ENCODE results near the gene MYO9A. TPM values are rescaled to one million over a fixed set of nuclear protein-coding genes. Genes with fewer than 3 reads are reported as not detected.

Gene MYO9A
- total RNA-seq, 5 donors from 2014 or later (not counting 1 experiment from before 2014, with no cell fraction given) = 35.8 to 39.1 (median 38.2) TPM

- POLR2A ChIA-PET = no interaction called here
- Histone ChIP-seq H3K4me1 (ENCODE audit: control insufficient read depth in 1 of 2, extremely low read depth in 1 of 2, insufficient read depth in 2 of 2, low read length in 2 of 2) (no peaks in the 10 kb centered on the region), H3K27ac (ENCODE audit: low read length) (no peak overlapping the region), H3K9me3 (no peaks in the 10 kb centered on the region), H3K36me3 (ENCODE audit: control insufficient read depth in 2 of 2, extremely low read depth in 1 of 2, insufficient read depth in 1 of 2, low read length in 1 of 2) (peaks cover 3 to 20% of the 10 kb centered on the region in 2 donors), H3K4me3 (ENCODE audit: control insufficient read depth in 1 of 2, extremely low read depth in 1 of 2, low read length in 1 of 2) (no peak overlapping the region), H3K27me3 (replicated peaks in 1 of 2; ENCODE audit: control insufficient read depth in 2 of 2, extremely low read depth in 1 of 2, insufficient read depth in 2 of 2, low read length in 1 of 2) (no peaks in the 10 kb centered on the region)
- no peak overlapping the region for H3K27ac Mint-ChIP-seq
- H3K4me3 Mint-ChIP-seq = no peak overlapping the region
- H3K9me3 Mint-ChIP-seq = peaks cover 4 to 57% (median 38%) of the 10 kb centered on the region in 3 donors
- no peaks in the 10 kb centered on the region for H3K27me3 Mint-ChIP-seq
- WGBS (ENCODE audit: insufficient coverage) = 71% methylated on average over 1 of the region's 3 CpGs
- CTCF ChIA-PET = no interaction called here
- peaks cover 74% of the 10 kb centered on the region for H3K36me3 Mint-ChIP-seq
- ATAC-seq (replicated peaks in 1 of 4) (no peak), DNase-seq (no peak)
- H3K4me1 Mint-ChIP-seq = no peaks in the 10 kb centered on the region
These were observed 294.9 kb downstream of the MYO9A start for GRCh38 chr15:71822890-71823630.

- no peak overlapping the region for H3K27ac ChIP-seq (ENCODE audit: low read length)
- no peak overlapping the region for H3K4me3 Mint-ChIP-seq
- CTCF ChIA-PET = no interaction called here
- ATAC-seq (replicated peaks in 1 of 4) = no peak
- no peaks in the 10 kb centered on the region for H3K4me1 Mint-ChIP-seq
- peaks cover 0 to 7% of the 10 kb centered on the region in 2 donors for H3K36me3 ChIP-seq (ENCODE audit: control insufficient read depth in 2 of 2, extremely low read depth in 1 of 2, insufficient read depth in 1 of 2, low read length in 1 of 2)
- H3K4me1 ChIP-seq (ENCODE audit: control insufficient read depth in 1 of 2, extremely low read depth in 1 of 2, insufficient read depth in 2 of 2, low read length in 2 of 2) = no peaks in the 10 kb centered on the region
- POLR2A ChIA-PET = no interaction called here
- H3K27me3 Mint-ChIP-seq = no peaks in the 10 kb centered on the region
- no peak overlapping the region for H3K4me3 ChIP-seq (ENCODE audit: control insufficient read depth in 1 of 2, extremely low read depth in 1 of 2, low read length in 1 of 2)
- peaks cover 59% of the 10 kb centered on the region for H3K36me3 Mint-ChIP-seq
- no peaks in the 10 kb centered on the region for H3K9me3 ChIP-seq
- H3K27ac Mint-ChIP-seq = no peak overlapping the region
- H3K9me3 Mint-ChIP-seq = peaks cover 4 to 56% (median 39%) of the 10 kb centered on the region in 3 donors
- 100% methylated on average over 2 of the region's 5 CpGs for WGBS (ENCODE audit: insufficient coverage)
- H3K27me3 ChIP-seq (replicated peaks in 1 of 2; ENCODE audit: control insufficient read depth in 2 of 2, extremely low read depth in 1 of 2, insufficient read depth in 2 of 2, low read length in 1 of 2) = no peaks in the 10 kb centered on the region
- DNase-seq = no peak
These were observed 296.3 kb downstream of the MYO9A start for GRCh38 chr15:71821547-71822129.

DNA sequence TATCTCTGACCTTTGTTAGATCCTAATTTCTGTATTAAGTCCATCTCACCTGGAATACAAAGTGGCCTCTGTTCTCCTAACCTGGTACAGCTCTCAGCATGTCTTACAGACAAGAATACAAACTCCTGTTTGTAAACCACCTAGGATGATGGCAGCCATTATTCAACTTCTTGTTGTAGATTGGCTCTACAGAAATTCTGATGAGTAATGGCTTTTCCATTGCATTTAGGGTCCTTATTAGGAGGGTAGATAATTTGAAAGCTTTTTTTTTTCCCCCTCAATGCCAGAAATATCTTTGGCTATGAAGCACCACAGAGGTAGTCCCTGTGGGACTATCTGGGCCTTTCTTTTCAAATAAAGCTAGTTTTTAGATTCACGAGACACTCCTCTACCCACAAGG, 297.8 kb downstream of the MYO9A start:
- CTCF ChIA-PET = no interaction called here
- no CpG with 5 or more reads among the region's 1 CpG for WGBS (ENCODE audit: insufficient coverage)
- H3K36me3 Mint-ChIP-seq = peaks cover 44% of the 10 kb centered on the region
- Histone ChIP-seq H3K4me1 (ENCODE audit: control insufficient read depth in 1 of 2, extremely low read depth in 1 of 2, insufficient read depth in 2 of 2, low read length in 2 of 2) (no peaks in the 10 kb centered on the region), H3K27me3 (replicated peaks in 1 of 2; ENCODE audit: control insufficient read depth in 2 of 2, extremely low read depth in 1 of 2, insufficient read depth in 2 of 2, low read length in 1 of 2) (no peaks in the 10 kb centered on the region), H3K27ac (ENCODE audit: low read length) (no peak overlapping the region), H3K36me3 (ENCODE audit: control insufficient read depth in 2 of 2, extremely low read depth in 1 of 2, insufficient read depth in 1 of 2, low read length in 1 of 2) (no peaks in the 10 kb centered on the region), H3K4me3 (ENCODE audit: control insufficient read depth in 1 of 2, extremely low read depth in 1 of 2, low read length in 1 of 2) (no peak overlapping the region), H3K9me3 (no peaks in the 10 kb centered on the region)
- no peak overlapping the region for H3K27ac Mint-ChIP-seq
- ATAC-seq (replicated peaks in 1 of 4) (no peak), DNase-seq (no peak)
- POLR2A ChIA-PET = no interaction called here
- peaks cover 4 to 54% (median 38%) of the 10 kb centered on the region in 3 donors for H3K9me3 Mint-ChIP-seq
- H3K4me3 Mint-ChIP-seq = no peak overlapping the region
- no peaks in the 10 kb centered on the region for H3K27me3 Mint-ChIP-seq
- no peaks in the 10 kb centered on the region for H3K4me1 Mint-ChIP-seq

- no peak overlapping the region for H3K27ac Mint-ChIP-seq
- ATAC-seq (replicated peaks in 1 of 4) (no peak), DNase-seq (no peak)
These were observed 300.6 kb downstream of the MYO9A start for GRCh38 chr15:71817351-71817750.

DNA sequence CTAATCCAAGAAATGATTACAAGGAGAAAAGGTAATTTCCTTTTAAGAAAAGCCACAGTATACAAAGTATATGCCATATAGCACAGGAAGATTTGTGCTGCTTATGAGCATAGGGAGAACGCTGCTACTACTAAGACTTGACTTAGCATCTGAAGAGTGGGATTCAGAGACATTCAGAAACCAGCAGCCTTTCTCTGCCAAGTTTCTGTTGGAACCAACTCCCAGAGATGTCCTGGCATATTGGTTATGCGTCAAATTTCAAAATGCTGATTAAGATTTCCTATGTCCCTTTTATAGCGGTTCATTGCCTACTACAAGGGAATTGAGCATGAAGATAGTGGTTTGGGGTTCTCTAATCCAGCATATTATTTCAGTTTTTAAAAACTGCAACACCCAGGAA, 302.6 kb downstream of the MYO9A start:
- H3K27ac ChIP-seq (ENCODE audit: low read length) = no peak overlapping the region
- H3K27me3 ChIP-seq (replicated peaks in 1 of 2; ENCODE audit: control insufficient read depth in 2 of 2, extremely low read depth in 1 of 2, insufficient read depth in 2 of 2, low read length in 1 of 2) = peaks cover 0 to 4% of the 10 kb centered on the region in 2 experiments
- DNase-seq (no peak), ATAC-seq (replicated peaks in 1 of 4) (no peak)
- Mint-ChIP-seq H3K27ac (no peak overlapping the region), H3K4me1 (no peaks in the 10 kb centered on the region), H3K9me3 (peaks cover 4 to 17% (median 8%) of the 10 kb centered on the region in 3 donors), H3K27me3 (no peaks in the 10 kb centered on the region), H3K4me3 (no peak overlapping the region), H3K36me3 (peaks cover 8% of the 10 kb centered on the region)
- no peaks in the 10 kb centered on the region for H3K4me1 ChIP-seq (ENCODE audit: control insufficient read depth in 1 of 2, extremely low read depth in 1 of 2, insufficient read depth in 2 of 2, low read length in 2 of 2)
- POLR2A ChIA-PET = no interaction called here
- no peaks in the 10 kb centered on the region for H3K9me3 ChIP-seq
- no peak overlapping the region for H3K4me3 ChIP-seq (ENCODE audit: control insufficient read depth in 1 of 2, extremely low read depth in 1 of 2, low read length in 1 of 2)
- H3K36me3 ChIP-seq (ENCODE audit: control insufficient read depth in 2 of 2, extremely low read depth in 1 of 2, insufficient read depth in 1 of 2, low read length in 1 of 2) = no peaks in the 10 kb centered on the region
- CTCF ChIA-PET = no interaction called here
- no CpG with 5 or more reads among the region's 3 CpGs for WGBS (ENCODE audit: insufficient coverage)

More at GRCh38 chr15:71817351-71817750, 300.6 kb downstream of the MYO9A start:
- H3K4me3 ChIP-seq (ENCODE audit: control insufficient read depth in 1 of 2, extremely low read depth in 1 of 2, low read length in 1 of 2) = no peak overlapping the region
- no peaks in the 10 kb centered on the region for H3K36me3 ChIP-seq (ENCODE audit: control insufficient read depth in 2 of 2, extremely low read depth in 1 of 2, insufficient read depth in 1 of 2, low read length in 1 of 2)
- peaks cover 19% of the 10 kb centered on the region for H3K36me3 Mint-ChIP-seq
- 93% methylated on average over 2 of the region's 13 CpGs for WGBS (ENCODE audit: insufficient coverage)
- ChIA-PET POLR2A (no interaction called here), CTCF (no interaction called here)
- no peaks in the 10 kb centered on the region for H3K4me1 Mint-ChIP-seq
- no peak overlapping the region for H3K27ac ChIP-seq (ENCODE audit: low read length)
- no peaks in the 10 kb centered on the region for H3K9me3 ChIP-seq
- no peaks in the 10 kb centered on the region for H3K27me3 ChIP-seq (replicated peaks in 1 of 2; ENCODE audit: control insufficient read depth in 2 of 2, extremely low read depth in 1 of 2, insufficient read depth in 2 of 2, low read length in 1 of 2)
- peaks cover 4 to 34% (median 25%) of the 10 kb centered on the region in 3 donors for H3K9me3 Mint-ChIP-seq
- H3K27me3 Mint-ChIP-seq = no peaks in the 10 kb centered on the region
- H3K4me1 ChIP-seq (ENCODE audit: control insufficient read depth in 1 of 2, extremely low read depth in 1 of 2, insufficient read depth in 2 of 2, low read length in 2 of 2) = no peaks in the 10 kb centered on the region
- H3K4me3 Mint-ChIP-seq = no peak overlapping the region

DNA sequence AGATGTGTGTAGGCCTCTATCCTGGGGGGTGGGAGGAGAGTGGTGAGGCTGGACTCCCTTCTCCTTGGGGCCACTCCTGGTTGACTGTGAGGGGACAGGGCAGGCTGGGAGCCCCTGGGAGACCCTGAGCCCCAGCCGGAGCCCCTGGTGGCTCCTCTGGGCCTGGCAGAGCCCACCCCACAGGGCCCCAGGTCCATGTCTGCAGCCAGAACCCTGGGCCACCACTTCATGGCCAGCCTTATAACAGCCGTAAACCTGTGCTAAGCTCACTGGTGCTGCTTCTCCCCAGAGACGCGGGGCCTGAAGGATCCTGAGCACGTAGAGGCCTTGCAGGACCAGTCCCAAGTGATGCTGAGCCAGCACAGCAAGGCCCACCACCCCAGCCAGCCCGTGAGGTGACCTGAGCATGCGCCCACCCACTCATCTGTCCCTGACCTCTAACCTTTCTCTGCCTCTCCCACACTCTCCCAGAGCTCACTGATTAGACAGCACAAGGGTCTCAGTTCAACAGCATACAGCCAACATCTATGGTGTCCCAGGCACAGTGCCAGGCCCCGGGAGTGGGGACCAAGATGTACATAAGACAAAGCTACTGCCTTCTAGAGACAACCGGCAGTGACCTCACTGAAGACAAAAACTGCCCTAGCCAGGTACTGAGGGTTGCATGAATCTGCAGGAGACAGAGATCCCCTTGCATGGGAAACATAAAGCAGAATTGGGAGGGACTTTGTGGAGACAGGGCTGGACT, 304.1 kb downstream of the MYO9A start:
- WGBS (ENCODE audit: insufficient coverage) = 90% methylated on average over 9 of the region's 9 CpGs
- Histone ChIP-seq H3K36me3 (ENCODE audit: control insufficient read depth in 2 of 2, extremely low read depth in 1 of 2, insufficient read depth in 1 of 2, low read length in 1 of 2) (no peaks in the 10 kb centered on the region), H3K4me1 (ENCODE audit: control insufficient read depth in 1 of 2, extremely low read depth in 1 of 2, insufficient read depth in 2 of 2, low read length in 2 of 2) (no peaks in the 10 kb centered on the region), H3K9me3 (no peaks in the 10 kb centered on the region), H3K27ac (ENCODE audit: low read length) (no peak overlapping the region), H3K27me3 (replicated peaks in 1 of 2; ENCODE audit: control insufficient read depth in 2 of 2, extremely low read depth in 1 of 2, insufficient read depth in 2 of 2, low read length in 1 of 2) (peaks cover 0 to 5% of the 10 kb centered on the region in 2 experiments), H3K4me3 (ENCODE audit: control insufficient read depth in 1 of 2, extremely low read depth in 1 of 2, low read length in 1 of 2) (no peak overlapping the region)
- Mint-ChIP-seq H3K9me3 (peaks cover 4 to 9% (median 4%) of the 10 kb centered on the region in 3 donors), H3K4me3 (no peak overlapping the region), H3K27me3 (no peaks in the 10 kb centered on the region), H3K27ac (no peak overlapping the region), H3K36me3 (peaks cover 4% of the 10 kb centered on the region), H3K4me1 (no peaks in the 10 kb centered on the region)
- ATAC-seq (replicated peaks in 1 of 4) = no peak
- POLR2A ChIA-PET = no interaction called here
- CTCF ChIA-PET = no interaction called here
- no peak for DNase-seq
